ENCODE measurements around the gene C11orf91.
A peak's percentile ranks its signal among the peaks of the same experiment; 100 is the strongest.
"Not testable (repeated sequence)": the region's sequence is repeated elsewhere in the genome, so short reads cannot be mapped to it uniquely, and the experiment has no call there.

C11orf91 gene

DNA sequence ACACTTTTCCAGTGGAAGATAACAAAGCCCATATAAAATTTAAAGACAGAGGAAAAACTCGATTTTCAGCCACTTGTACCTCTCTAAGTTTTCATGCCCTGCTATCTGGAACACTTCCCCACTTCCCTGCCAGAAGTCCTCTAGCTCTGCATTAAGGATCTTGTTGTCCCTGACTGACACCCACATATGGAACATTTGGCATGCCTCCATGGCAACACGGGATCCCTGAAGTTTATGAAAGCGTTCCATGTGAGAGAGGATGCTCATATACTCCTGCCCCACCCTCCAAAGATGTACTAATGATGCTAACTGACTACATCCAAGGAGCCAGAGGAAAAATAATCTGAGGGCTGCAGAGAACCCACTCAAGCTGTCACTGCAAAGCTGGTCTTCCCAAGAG, 8.8 kb upstream of the C11orf91 start:
- no peak for TF ChIP-seq CTCF (IDR thresholded peaks at IDR 0.05; ENCODE audit: low read depth, low read length, missing control alignments)
- in situ Hi-C loops (cut with HindIII; ENCODE audit: low pct_ligation_motif_present, low sequenced_read_pairs) = no loop called here
- DNase-seq = no peak
- no peak overlapping the region for H3K27ac ChIP-seq
- H3K4me3 ChIP-seq (ENCODE audit: low read depth, low read length) = no peak overlapping the region
- peaks cover 77% of the 10 kb centered on the region for H3K36me3 ChIP-seq (replicated peaks)
- H3K27me3 ChIP-seq (replicated peaks) = no peaks in the 10 kb centered on the region

DNA sequence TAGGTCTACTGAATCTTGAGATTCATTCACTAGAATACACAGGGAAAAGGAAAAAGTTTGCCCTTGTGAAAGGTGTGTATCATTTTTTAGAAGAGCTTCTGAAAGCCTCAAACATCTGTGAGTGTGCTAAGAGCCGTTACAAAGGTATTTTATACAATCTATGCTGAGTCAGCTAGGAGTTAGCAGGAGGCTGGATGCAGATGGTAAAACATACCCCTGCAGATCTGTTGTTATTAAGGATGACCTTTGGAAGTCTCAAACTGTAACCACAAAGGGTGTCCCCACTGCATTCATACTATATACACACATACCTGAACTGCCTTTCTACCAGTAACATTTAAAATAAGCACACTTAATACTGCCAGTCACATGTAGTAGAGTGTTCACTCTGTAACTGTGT, 8.4 kb upstream of the C11orf91 start:
- H3K36me3 ChIP-seq (replicated peaks) = peaks cover 78% of the 10 kb centered on the region
- in situ Hi-C loops (cut with HindIII; ENCODE audit: low pct_ligation_motif_present, low sequenced_read_pairs) = no loop called here
- no peak for TF ChIP-seq CTCF (IDR thresholded peaks at IDR 0.05; ENCODE audit: low read depth, low read length, missing control alignments)
- no peak for DNase-seq
- H3K4me3 ChIP-seq (ENCODE audit: low read depth, low read length) = no peak overlapping the region
- no peak overlapping the region for H3K27ac ChIP-seq
- no peaks in the 10 kb centered on the region for H3K27me3 ChIP-seq (replicated peaks)

- in situ Hi-C loops (cut with HindIII; ENCODE audit: low pct_ligation_motif_present, low sequenced_read_pairs); H3K27ac ChIP-seq: not testable (repeated sequence)
- H3K36me3 ChIP-seq (replicated peaks) = peaks cover 69% of the 10 kb centered on the region
These were observed 7.2 kb upstream of the C11orf91 start for GRCh38 chr11:33707831-33708230.

GRCh38 chr11:33706966-33707365, 6.3 kb upstream of the C11orf91 start:
- in situ Hi-C loops (cut with HindIII; ENCODE audit: low pct_ligation_motif_present, low sequenced_read_pairs) = no loop called here
- Histone ChIP-seq H3K36me3 (replicated peaks) (peaks cover 62% of the 10 kb centered on the region), H3K4me3 (ENCODE audit: low read depth, low read length) (no peak overlapping the region), H3K27me3 (replicated peaks) (no peaks in the 10 kb centered on the region), H3K27ac (peak overlapping the region; percentile 51)
- no peak for DNase-seq
- no peak for TF ChIP-seq CTCF (IDR thresholded peaks at IDR 0.05; ENCODE audit: low read depth, low read length, missing control alignments)

More at GRCh38 chr11:33707831-33708230, 7.2 kb upstream of the C11orf91 start:
- not testable (repeated sequence) for H3K27me3 ChIP-seq (replicated peaks); H3K4me3 ChIP-seq (ENCODE audit: low read depth, low read length); DNase-seq

GRCh38 chr11:33706546-33706945, 5.9 kb upstream of the C11orf91 start:
- H3K27me3 ChIP-seq (replicated peaks) = no peaks in the 10 kb centered on the region
- TF ChIP-seq CTCF (IDR thresholded peaks at IDR 0.05; ENCODE audit: low read depth, low read length, missing control alignments) = no peak
- H3K4me3 ChIP-seq (ENCODE audit: low read depth, low read length) = no peak overlapping the region
- no peak for DNase-seq
- in situ Hi-C loops (cut with HindIII; ENCODE audit: low pct_ligation_motif_present, low sequenced_read_pairs) = no loop called here
- peak overlapping the region; percentile 51 for H3K27ac ChIP-seq
- H3K36me3 ChIP-seq (replicated peaks) = peaks cover 59% of the 10 kb centered on the region

GRCh38 chr11:33704240-33705002, 3.8 kb upstream of the C11orf91 start:
- Histone ChIP-seq H3K36me3 (replicated peaks) (peaks cover 42% of the 10 kb centered on the region), H3K27me3 (replicated peaks) (no peaks in the 10 kb centered on the region), H3K4me3 (ENCODE audit: low read depth, low read length) (no peak overlapping the region), H3K27ac (peak overlapping the region; percentile 95)
- DNase-seq = no peak
- peak; percentile 46 for TF ChIP-seq CTCF (IDR thresholded peaks at IDR 0.05; ENCODE audit: low read depth, low read length, missing control alignments)
- in situ Hi-C loops (cut with HindIII; ENCODE audit: low pct_ligation_motif_present, low sequenced_read_pairs) = no loop called here

Measured in brain microvascular endothelial cell (primary cell).